HepG2 (cell line): Measurements from ENCODE around the gene GNPNAT1. TPM values are rescaled to one million over a fixed set of nuclear protein-coding genes. Genes with fewer than 3 reads are reported as not detected.
A peak's percentile ranks its signal among the peaks of the same experiment; 100 is the strongest.

ENCODE experiments used
- BCL6 ChIP-seq: IDR thresholded peaks from 2 replicates; pipeline ENCODE4 v1.6.1; 2016; ENCODE audit warnings: missing genetic modification reagents, missing compliant biosample characterization
- CCDC6 ChIP-seq: sonication (generic); formaldehyde crosslinking; IDR thresholded peaks from 2 replicates; pipeline ENCODE4 v1.8.1; 2022; ENCODE audit warnings: mild to moderate bottlenecking, missing genetic modification reagents, moderate library complexity
- DNMT3B ChIP-seq: conservative IDR thresholded peaks from 2 replicates; pipeline ENCODE4 v1.6.1; 2016; ENCODE audit warnings: missing biosample characterization, control low read depth
- FOXP1 ChIP-seq, 2 experiments: fragments of 450-650 bp in 1 of 2; IDR thresholded peaks; 2 replicates each; pipeline ENCODE4 v1.6.1; 2017 to 2018; ENCODE audit warnings: antibody characterized with exemption in 1 of 2
- KDM2A ChIP-seq: sonication (generic); formaldehyde crosslinking; IDR thresholded peaks from 2 replicates; pipeline ENCODE4 v1.4.0; 2020; ENCODE audit warnings: low read depth, missing genetic modification reagents, borderline replicate concordance
- KLF15 ChIP-seq: sonication (generic); formaldehyde crosslinking; IDR thresholded peaks from 2 replicates; pipeline ENCODE4 v1.8.1; 2023; ENCODE audit warnings: borderline replicate concordance, mild to moderate bottlenecking, inconsistent platforms, missing genetic modification reagents, mixed read lengths
- KLF16 ChIP-seq, 2 experiments: sonication (generic) in 1 of 2; formaldehyde crosslinking in 1 of 2; IDR thresholded peaks; 2 replicates each; pipeline versions ENCODE4 v1.6.1 to v1.8.0; 2016 to 2023; ENCODE audit warnings: missing genetic modification reagents in 2 of 2, missing compliant biosample characterization in 1 of 2
- MXD1 ChIP-seq: sonication (generic); formaldehyde crosslinking; IDR thresholded peaks from 2 replicates; pipeline ENCODE4 v1.4.0; 2020; ENCODE audit warnings: mild to moderate bottlenecking, missing genetic modification reagents
- NR2C2 ChIP-seq: sonication (generic); formaldehyde crosslinking; IDR thresholded peaks from 2 replicates; pipeline ENCODE4 v1.4.0; 2020; ENCODE audit warnings: missing genetic modification reagents, mild to moderate bottlenecking, moderate library complexity, borderline replicate concordance
- PHF8 ChIP-seq: sonication (generic); formaldehyde crosslinking; IDR thresholded peaks from 2 replicates; pipeline ENCODE4 v1.5.0; 2020; ENCODE audit warnings: missing genetic modification reagents
- PTBP1 ChIP-seq: fragments of 200-400 bp; formaldehyde crosslinking; IDR thresholded peaks from 2 replicates; pipeline ENCODE4 v1.6.1; 2018; ENCODE audit warnings: low read length, low read depth; ENCODE audit not compliant: poor library complexity, severe bottlenecking
- SNAPC2 ChIP-seq: sonication (generic); formaldehyde crosslinking; IDR thresholded peaks from 2 replicates; pipeline ENCODE4 v1.8.1; 2022; ENCODE audit warnings: mild to moderate bottlenecking, missing genetic modification reagents
- TBX3 ChIP-seq: fragments of 450-650 bp; IDR thresholded peaks from 2 replicates; pipeline ENCODE4 v1.6.1; 2017; ENCODE audit warnings: antibody characterized with exemption, mild to moderate bottlenecking, inconsistent platforms, borderline replicate concordance
- ZBTB40 ChIP-seq, 2 experiments: fragments of 450-650 bp in 1 of 2; sonication (generic) in 1 of 2; formaldehyde crosslinking in 1 of 2; IDR thresholded peaks; 2 replicates each; pipeline versions ENCODE4 v1.6.1 to v1.8.0; 2016 to 2022; ENCODE audit warnings: antibody characterized with exemption in 1 of 2, mild to moderate bottlenecking in 1 of 2, missing genetic modification reagents in 1 of 2
- ZFP1 ChIP-seq: IDR thresholded peaks from 2 replicates; pipeline ENCODE4 v1.6.1; 2016
- ZKSCAN5 ChIP-seq: sonication (generic); formaldehyde crosslinking; IDR thresholded peaks from 2 replicates; pipeline ENCODE4 v1.5.1; 2020; ENCODE audit warnings: mild to moderate bottlenecking, missing genetic modification reagents
- ZNF235 ChIP-seq: sonication (generic); formaldehyde crosslinking; IDR thresholded peaks from 2 replicates; pipeline ENCODE4 v1.8.1; 2023; ENCODE audit warnings: mild to moderate bottlenecking, missing genetic modification reagents, borderline replicate concordance
- ZNF331 ChIP-seq: sonication (generic); formaldehyde crosslinking; IDR thresholded peaks from 2 replicates; pipeline ENCODE4 v1.4.0; 2020; ENCODE audit warnings: missing genetic modification reagents
- ZNF552 ChIP-seq: sonication (generic); formaldehyde crosslinking; IDR thresholded peaks from 2 replicates; pipeline ENCODE4 v1.9.0; 2022; ENCODE audit warnings: missing genetic modification reagents, mild to moderate bottlenecking, borderline replicate concordance
- ZNF740 ChIP-seq: sonication (generic); formaldehyde crosslinking; IDR thresholded peaks from 2 replicates; pipeline ENCODE4 v1.4.0; 2020; ENCODE audit warnings: missing genetic modification reagents
- polyA plus RNA-seq, 8 experiments: library from polyadenylated mRNA; depleted of rRNA in 3 of 8; stranded (reverse) in 7 of 8; unstranded in 1 of 8; fragments of >200 nt; fragmentation: Illumina TruSeq in 4 of 8; extraction: Trizol in 4 of 8; gene quantifications; 2 replicates each; pipeline versions ENCODE4 v1.2.1 to v1.2.3, GENCODE V29; 2011 to 2016; ENCODE audit warnings: low read depth in 4 of 8, missing spikeins in 1 of 8, mixed read lengths in 1 of 8; ENCODE audit not compliant: insufficient read depth in 1 of 8
- total RNA-seq, 5 experiments: library from RNA; depleted of rRNA; stranded (reverse); fragments of >200 nt; fragmentation: Illumina TruSeq; extraction: Trizol; gene quantifications; 2 replicates each; pipeline ENCODE4 v1.2.3, GENCODE V29; 2016; ENCODE audit warnings: low read depth in 1 of 5

Gene GNPNAT1
- total and polyA plus RNA-seq, 2 of the 13 experiments (the other 11 are each of a cell fraction or from before 2014, with no cell fraction given): 38.3 to 54.9 TPM

DNA sequence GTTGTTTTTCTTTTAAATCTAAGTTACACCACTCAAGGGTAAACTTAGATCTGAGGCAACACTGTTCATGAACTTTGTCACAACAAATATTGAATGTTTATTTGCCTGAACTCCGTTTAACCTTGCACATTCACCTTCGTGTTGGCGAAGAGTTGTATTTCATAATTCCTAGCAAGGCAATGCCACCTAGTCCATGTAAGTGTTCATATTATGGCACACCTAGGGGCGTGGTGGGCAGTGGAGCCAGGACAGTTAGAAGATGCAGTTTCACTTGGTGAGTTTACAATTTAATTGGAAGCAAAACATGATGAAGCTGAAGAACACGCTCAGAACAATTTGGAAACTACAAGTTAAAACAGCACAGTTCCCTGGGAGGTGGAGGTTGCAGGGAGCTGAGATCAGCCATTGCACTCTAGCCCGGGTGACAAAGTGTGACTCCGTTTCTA is 30.4 kb upstream of the GNPNAT1 start (continued):
- TF ChIP-seq ZBTB40 (IDR thresholded peaks at IDR 0.05) (no peak), ZBTB40 (CRISPR knock-in tag; IDR thresholded peaks at IDR 0.05) (no peak; the same call in 1 of the 2 replicates), ZKSCAN5 (no peak), TBX3 (peak; percentile 91), DNMT3B (CRISPR knock-in tag) (no peak), ZFP1 (CRISPR knock-in tag) (peak; percentile 81), CCDC6 (CRISPR knock-in tag) (no peak), ZNF740 (no peak), NR2C2 (CRISPR knock-in tag) (peak; percentile 81), SNAPC2 (CRISPR knock-in tag) (no peak), PHF8 (0 out of 2 replicates have a peak, but pooled peaks have one; percentile 17), BCL6 (CRISPR knock-in tag) (peak; percentile 98), ZNF552 (CRISPR knock-in tag) (no peak), KLF16 (CRISPR knock-in tag; IDR thresholded peaks at IDR 0.05) (peak in 1 of 2 experiments; percentile 83; a peak in 2 of 4 replicates), FOXP1 (IDR thresholded peaks at IDR 0.05) (peak; percentile 96), FOXP1 (CRISPR knock-in tag; IDR thresholded peaks at IDR 0.05) (peak; percentile 99), ZNF235 (CRISPR knock-in tag) (no peak), MXD1 (CRISPR knock-in tag) (no peak), PTBP1 (no peak), KLF15 (CRISPR knock-in tag) (no peak), ZNF331 (CRISPR knock-in tag) (peak; percentile 80; the same call in 1 of the 2 replicates), KDM2A (0 out of 2 replicates have a peak, but pooled peaks have one; percentile 40)
